ENCODE data around the gene FGF11.

DNA sequence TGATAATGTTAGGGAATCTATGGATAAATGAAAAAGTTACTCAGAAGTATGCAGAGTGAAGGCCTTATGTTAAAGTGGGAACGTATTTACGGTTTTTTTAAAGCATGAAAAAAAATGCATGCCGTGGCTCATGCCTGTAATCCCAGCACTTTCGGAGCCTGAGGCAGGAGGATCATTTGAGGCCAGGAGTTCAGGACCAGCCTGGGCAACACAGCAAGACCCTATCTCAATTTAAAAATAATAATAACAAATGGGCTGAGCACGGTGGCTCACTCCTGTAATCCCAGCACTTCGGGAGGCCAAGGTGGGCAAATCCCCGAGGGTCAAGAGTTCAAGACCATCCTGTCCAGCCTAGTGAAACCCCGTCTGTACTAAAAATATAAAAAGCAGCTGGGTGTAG is 50.8 kb downstream of the FGF11 start:
- TF ChIP-seq POLR2A (IDR thresholded peaks at IDR 0.05), result no peak
- TF ChIP-seq, protein P1, sequence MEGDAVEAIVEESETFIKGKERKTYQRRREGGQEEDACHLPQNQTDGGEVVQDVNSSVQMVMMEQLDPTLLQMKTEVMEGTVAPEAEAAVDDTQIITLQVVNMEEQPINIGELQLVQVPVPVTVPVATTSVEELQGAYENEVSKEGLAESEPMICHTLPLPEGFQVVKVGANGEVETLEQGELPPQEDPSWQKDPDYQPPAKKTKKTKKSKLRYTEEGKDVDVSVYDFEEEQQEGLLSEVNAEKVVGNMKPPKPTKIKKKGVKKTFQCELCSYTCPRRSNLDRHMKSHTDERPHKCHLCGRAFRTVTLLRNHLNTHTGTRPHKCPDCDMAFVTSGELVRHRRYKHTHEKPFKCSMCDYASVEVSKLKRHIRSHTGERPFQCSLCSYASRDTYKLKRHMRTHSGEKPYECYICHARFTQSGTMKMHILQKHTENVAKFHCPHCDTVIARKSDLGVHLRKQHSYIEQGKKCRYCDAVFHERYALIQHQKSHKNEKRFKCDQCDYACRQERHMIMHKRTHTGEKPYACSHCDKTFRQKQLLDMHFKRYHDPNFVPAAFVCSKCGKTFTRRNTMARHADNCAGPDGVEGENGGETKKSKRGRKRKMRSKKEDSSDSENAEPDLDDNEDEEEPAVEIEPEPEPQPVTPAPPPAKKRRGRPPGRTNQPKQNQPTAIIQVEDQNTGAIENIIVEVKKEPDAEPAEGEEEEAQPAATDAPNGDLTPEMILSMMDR (IDR thresholded peaks at IDR 0.05), result no peak
